Lung (tissue), 12 donors: Measurements from ENCODE around the gene C1orf50. TPM values are rescaled to one million over a fixed set of nuclear protein-coding genes. Genes with fewer than 3 reads are reported as not detected.

Experiments used
- ATAC-seq: fragments of 200-7000 bp; cut with Tn5 transposase; one replicate; pipeline ENCODE4 v1.9.1; 2020; ENCODE audit warnings: moderate number of reproducible peaks; ENCODE audit not compliant: insufficient read depth, low FRiP score
- DNase-seq, 3 donors: peaks; one replicate each; pipeline ENCODE4 v3.0.0-alpha.2; 2013 to 2017
- H3K27ac ChIP-seq, 2 donors: one replicate each; pipeline ENCODE4 v1.5.1; 2013; ENCODE audit warnings: mild to moderate bottlenecking in 2 of 2, moderate library complexity in 2 of 2, control low read depth in 1 of 2, inconsistent platforms in 1 of 2, low read depth in 1 of 2, low read length in 1 of 2
- H3K27me3 ChIP-seq, 3 donors: one replicate each; pipeline ENCODE4 v1.5.1; 2013; ENCODE audit warnings: low read length in 2 of 3; ENCODE audit not compliant: control insufficient read depth in 3 of 3, insufficient read depth in 3 of 3
- H3K36me3 ChIP-seq, 4 donors: one replicate each; pipeline ENCODE4 v1.5.1; 2013; ENCODE audit warnings: low read length in 4 of 4, mild to moderate bottlenecking in 1 of 4, moderate library complexity in 1 of 4; ENCODE audit not compliant: control insufficient read depth in 4 of 4, insufficient read depth in 4 of 4
- H3K4me1 ChIP-seq, 5 donors: one replicate each; pipeline ENCODE4 v1.5.1; 2013; ENCODE audit warnings: low read length in 5 of 5, mild to moderate bottlenecking in 2 of 5, moderate library complexity in 1 of 5; ENCODE audit not compliant: control insufficient read depth in 5 of 5, insufficient read depth in 5 of 5
- H3K4me3 ChIP-seq: one replicate; pipeline ENCODE4 v1.5.1; 2013; ENCODE audit warnings: mild to moderate bottlenecking, control low read depth, moderate library complexity
- H3K9ac ChIP-seq, 2 donors: one replicate each; pipeline ENCODE4 v1.5.1; 2013; ENCODE audit warnings: low read length in 2 of 2, control low read depth in 1 of 2; ENCODE audit not compliant: insufficient read depth in 1 of 2
- H3K9me3 ChIP-seq, 4 donors: one replicate each; pipeline ENCODE4 v1.5.1; 2013; ENCODE audit warnings: low read length in 3 of 4, mild to moderate bottlenecking in 1 of 4, moderate library complexity in 1 of 4; ENCODE audit not compliant: control insufficient read depth in 4 of 4, insufficient read depth in 3 of 4
- WGBS, 2 donors: extraction: QIAGEN DNeasy Blood & Tissue Kit; methylation state at CpG; one replicate each; pipeline ENCODE4 v1.1.7; 2013; 5-methylcytosine and 5-hydroxymethylcytosine counted together
- polyA plus RNA-seq, 2 donors: library from polyadenylated mRNA; stranded (reverse); fragments of 200-250 nt; gene quantifications; one replicate each; pipeline ENCODE4 v1.2.1, GENCODE V29; 2013
- total RNA-seq, 2 donors: library from RNA; depleted of rRNA in 1 of 2; stranded (reverse); fragments of >200 nt in 1 of 2; gene quantifications; one replicate each; pipeline ENCODE4 v1.2.1, GENCODE V29; 2014 to 2021
- TF ChIP-seq, protein P1 (sequence below): IDR thresholded peaks from 2 replicates; pipeline ENCODE4 v1.5.1; 2012; ENCODE audit warnings: mild to moderate bottlenecking; ENCODE audit errors: control extremely low read depth, extremely low read depth
- donor health status: control.
- donor health status: control.
- donor health status: Bipolar disorder and iron deficiency.
- donor health status: healthy.
- donor health status: DM: yes; HTN: yes; CAD: no.

C1orf50 gene
- total and polyA plus RNA-seq, 4 donors: 2.6 to 4.6 (median 3.6) TPM

DNA sequence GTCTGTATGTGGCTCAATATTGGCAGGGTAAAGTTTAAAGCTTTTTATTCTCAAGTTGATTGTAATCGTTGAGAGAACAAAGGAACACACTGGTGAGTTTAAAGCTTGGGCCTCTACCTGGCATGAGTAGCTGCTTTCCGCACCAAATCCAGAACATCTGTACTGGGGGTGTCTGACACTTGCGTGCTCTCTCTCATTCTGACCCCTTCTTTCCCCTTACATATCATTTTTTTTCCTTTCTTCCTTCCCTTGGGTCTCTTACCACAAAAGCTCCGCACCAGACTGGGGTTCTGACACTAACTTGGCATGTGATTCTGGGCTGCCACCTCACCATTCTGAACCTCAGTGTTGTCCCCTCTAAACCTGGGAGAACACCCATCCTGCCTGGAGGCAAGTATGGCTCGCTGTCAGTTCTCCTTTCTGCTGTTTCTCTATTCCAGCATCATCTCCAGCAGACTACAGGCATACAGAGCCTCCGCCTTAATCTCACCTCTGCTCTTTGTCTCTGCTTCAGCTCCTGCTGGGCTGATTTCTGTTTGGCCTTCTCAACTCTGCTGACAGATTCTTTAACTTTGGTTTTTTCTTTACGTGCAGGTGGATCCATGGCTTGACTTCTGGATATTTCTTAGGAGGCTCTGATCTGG lies 49.0 kb downstream of the C1orf50 start:
- DNase-seq: peak; percentile 25 to 52 (median 41)

GRCh38 chr1:42816585-42817439 lies 49.8 kb downstream of the C1orf50 start, which contains the start of the genes ERMAP and SVBP:
Gene ERMAP (plus strand): TSS chr1:42817122. CDS start chr1:42830449, 13,327 bp downstream.
Gene SVBP (minus strand): TSS chr1:42817397. CDS start chr1:42816544, 853 bp downstream.
- Histone ChIP-seq H3K27ac (peak within 1 kb of the TSS; percentile 100), H3K9ac (peak within 1 kb of the TSS; percentile 75 to 81), H3K4me1 (peaks cover 2 to 19% (median 9%) of the 10 kb centered on the region in 5 donors), H3K36me3 (peaks cover 0 to 2% (median 0%) of the 10 kb centered on the region in 4 donors), H3K27me3 (no peaks in the 10 kb centered on the region), H3K4me3 (peak within 1 kb of the TSS; percentile 79), H3K9me3 (no peaks in the 10 kb centered on the region)
- DNase-seq (peak; percentile 95 to 96 (median 96)), ATAC-seq (peak; percentile 99)
- TF ChIP-seq, protein P1, sequence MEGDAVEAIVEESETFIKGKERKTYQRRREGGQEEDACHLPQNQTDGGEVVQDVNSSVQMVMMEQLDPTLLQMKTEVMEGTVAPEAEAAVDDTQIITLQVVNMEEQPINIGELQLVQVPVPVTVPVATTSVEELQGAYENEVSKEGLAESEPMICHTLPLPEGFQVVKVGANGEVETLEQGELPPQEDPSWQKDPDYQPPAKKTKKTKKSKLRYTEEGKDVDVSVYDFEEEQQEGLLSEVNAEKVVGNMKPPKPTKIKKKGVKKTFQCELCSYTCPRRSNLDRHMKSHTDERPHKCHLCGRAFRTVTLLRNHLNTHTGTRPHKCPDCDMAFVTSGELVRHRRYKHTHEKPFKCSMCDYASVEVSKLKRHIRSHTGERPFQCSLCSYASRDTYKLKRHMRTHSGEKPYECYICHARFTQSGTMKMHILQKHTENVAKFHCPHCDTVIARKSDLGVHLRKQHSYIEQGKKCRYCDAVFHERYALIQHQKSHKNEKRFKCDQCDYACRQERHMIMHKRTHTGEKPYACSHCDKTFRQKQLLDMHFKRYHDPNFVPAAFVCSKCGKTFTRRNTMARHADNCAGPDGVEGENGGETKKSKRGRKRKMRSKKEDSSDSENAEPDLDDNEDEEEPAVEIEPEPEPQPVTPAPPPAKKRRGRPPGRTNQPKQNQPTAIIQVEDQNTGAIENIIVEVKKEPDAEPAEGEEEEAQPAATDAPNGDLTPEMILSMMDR: no peak
- WGBS, 2 donors: 1 to 2% methylated on average over 55 to 66 of the region's 66 CpGs

More for the DNA sequence above, 49.0 kb downstream of the C1orf50 start:
- Histone ChIP-seq H3K9me3 (no peaks in the 10 kb centered on the region), H3K27me3 (no peaks in the 10 kb centered on the region), H3K9ac (peak overlapping the region; percentile 75 to 77), H3K4me3 (peak overlapping the region; percentile 79), H3K4me1 (peaks cover 2 to 19% (median 9%) of the 10 kb centered on the region in 5 donors), H3K36me3 (peaks cover 2 to 4% (median 3%) of the 10 kb centered on the region in 4 donors), H3K27ac (peak overlapping the region; percentile 81 to 100)
- no peak for ATAC-seq
- TF ChIP-seq, protein P1: no peak
- 23 to 32% methylated on average over 7 of the region's 7 CpGs for WGBS, 2 donors

DNA sequence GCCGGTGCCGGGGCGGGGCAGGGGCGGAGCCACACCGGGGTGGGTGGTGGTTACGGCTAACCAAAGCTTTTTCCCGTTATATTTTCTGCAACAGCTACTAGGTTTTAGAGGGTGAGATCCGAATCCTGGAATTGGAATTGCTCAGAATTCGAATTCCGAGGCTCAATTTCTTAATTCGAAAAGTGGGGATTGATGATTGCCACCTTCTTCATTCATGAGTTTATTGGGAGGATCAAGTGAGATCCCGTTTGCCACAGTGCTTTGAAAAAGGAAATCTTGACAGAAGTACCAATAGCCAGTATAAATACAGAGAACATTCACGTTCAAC lies 50.4 kb downstream of the C1orf50 start:
- H3K9ac ChIP-seq: peak overlapping the region in 1 of 2 donors; percentile 81
- no peaks in the 10 kb centered on the region for H3K27me3 ChIP-seq
- no peaks in the 10 kb centered on the region for H3K9me3 ChIP-seq
- no peak overlapping the region for H3K4me3 ChIP-seq
- DNase-seq (no peak), ATAC-seq (no peak)
- H3K27ac ChIP-seq: no peak overlapping the region
- H3K36me3 ChIP-seq: peaks cover 0 to 2% (median 0%) of the 10 kb centered on the region in 4 donors
- TF ChIP-seq, protein P1: no peak
- WGBS, 2 donors: 0% methylated on average over 13 of the region's 13 CpGs
- peaks cover 4 to 19% (median 9%) of the 10 kb centered on the region in 5 donors for H3K4me1 ChIP-seq
